HG03558 (cell line): ENCODE measurements around the gene ADM.

ENCODE experiments used
- ATAC-seq: cut with Tn5 transposase; IDR thresholded peaks from one replicate; pipeline ENCODE4 v1.9.1; 2021; ENCODE audit warnings: moderate number of reproducible peaks; ENCODE audit not compliant: unreplicated experiment; ENCODE audit errors: extremely low read depth

ADM gene

DNA sequence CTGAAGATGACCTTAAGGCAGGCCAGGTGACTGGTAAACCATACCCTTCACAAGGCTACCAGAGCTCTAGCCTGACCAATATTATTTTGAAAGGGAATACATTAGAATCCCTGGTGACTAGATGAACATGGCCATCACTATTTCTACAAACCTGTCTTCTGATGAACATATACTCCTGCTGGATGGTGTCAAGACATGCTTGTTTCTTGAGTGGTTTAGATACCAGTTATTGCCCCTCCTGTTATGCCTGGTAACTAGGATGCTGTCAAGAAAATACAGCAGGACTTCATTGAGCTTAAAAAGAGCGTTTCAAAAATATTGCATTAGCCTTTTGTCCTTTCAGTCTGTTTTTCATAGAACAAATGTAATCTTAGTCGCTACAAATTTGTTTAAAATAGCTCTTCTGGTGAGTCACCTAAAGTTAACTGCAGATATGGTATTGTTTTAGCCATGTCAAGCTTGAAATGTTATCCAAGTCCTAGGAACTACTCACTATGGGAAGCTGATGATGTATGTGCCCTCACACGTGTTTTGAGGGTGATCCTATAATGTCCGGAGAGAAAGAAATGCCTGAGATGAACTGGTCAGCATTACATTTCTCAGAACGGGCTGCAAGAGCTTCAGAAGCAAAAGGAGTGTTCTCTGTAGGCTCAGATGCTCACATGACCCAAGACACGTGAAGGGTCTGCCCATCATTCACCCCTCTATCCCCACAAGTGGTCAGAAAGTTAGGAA is 20.6 kb downstream of the ADM start:
- ATAC-seq: no peak

DNA sequence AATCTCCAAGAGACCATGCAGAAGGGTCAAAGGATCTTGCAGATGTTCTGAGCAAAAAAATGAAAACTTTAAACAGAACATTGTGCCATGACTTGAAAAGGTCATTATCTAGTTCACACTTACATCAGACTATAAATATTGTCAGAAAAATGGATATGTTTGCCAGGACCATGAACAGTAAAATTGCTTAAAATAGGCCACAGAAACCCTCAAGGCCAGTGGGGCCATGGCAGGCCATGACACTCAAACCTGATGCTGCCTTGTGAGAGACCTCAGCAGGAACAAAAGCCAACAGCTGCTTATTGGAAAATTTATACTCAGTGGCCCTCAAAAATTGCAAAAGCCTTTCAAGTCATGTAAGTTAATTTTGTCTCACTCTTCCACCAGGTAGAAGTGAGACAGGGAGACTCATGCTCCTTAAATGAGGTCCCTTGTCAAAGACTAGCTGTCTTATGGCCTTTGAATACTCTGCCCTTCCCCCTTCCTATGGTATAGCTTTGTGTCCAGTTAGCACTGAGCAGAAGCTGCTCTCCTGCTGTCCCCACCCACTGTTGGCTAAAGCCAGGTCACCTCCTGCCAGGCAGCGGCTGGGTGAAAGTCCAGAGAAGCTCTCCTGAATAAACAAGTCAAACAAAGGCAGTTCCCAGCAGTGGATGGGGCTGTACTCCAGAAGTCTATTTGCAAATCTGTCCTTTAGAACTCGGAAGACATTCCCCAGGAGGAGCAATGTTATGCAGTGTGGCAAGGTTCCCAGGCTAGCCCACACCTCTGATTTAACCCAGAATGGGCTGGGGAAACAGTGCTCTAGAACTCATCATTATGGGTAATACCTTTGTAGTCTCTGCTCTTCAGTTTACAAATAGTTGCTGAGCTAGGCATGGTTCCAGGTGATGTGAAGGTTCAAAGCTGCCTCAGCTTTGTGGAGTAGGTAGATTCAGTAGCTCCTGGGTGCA is 21.4 kb downstream of the ADM start:
- ATAC-seq: no peak

GRCh38 chr11:10327254-10327653 is 22.4 kb downstream of the ADM start:
- no peak for ATAC-seq

- no peak for ATAC-seq
These were observed 23.6 kb downstream of the ADM start for GRCh38 chr11:10328314-10329098.

- ATAC-seq: no peak
These were observed 24.5 kb downstream of the ADM start for GRCh38 chr11:10329356-10329755.

GRCh38 chr11:10329935-10330334 is 25.1 kb downstream of the ADM start:
- no peak for ATAC-seq

DNA sequence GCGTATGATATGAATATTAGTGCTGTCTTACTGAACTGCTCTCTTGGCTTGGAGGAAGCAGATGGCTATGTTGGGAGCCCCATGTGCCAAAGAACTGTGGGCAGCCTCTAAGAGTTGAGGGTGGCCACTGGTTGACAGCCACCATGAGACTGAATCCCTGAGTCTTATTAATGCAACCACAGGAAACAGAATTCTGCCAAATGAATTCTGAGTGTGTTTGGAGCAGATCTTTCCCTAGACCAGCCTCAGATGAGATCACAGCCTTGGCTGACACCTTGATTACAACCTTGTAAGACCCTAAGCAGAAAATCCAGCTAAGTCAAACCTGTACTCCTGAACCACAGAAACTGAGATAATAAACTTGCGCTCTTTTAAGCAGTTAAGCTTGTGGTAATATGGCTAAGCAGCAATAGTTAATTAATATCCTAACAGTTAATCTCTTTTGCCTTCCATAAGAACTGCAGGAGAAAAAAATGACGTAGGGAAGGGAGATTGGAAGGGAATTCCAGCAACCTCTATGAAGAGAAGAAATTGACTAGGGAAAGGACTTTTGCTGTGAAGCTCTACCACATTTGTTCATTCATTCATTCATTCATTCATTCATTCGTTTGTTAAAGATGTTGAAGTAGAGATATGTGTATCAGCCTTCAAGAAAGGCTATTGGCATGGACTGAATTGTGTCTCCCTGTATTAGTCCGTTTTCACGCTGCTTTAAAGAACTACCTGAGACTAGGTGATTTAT is 26.8 kb downstream of the ADM start:
- no peak for ATAC-seq

GRCh38 chr11:10333490-10333889 is 28.6 kb downstream of the ADM start:
- no peak for ATAC-seq

DNA sequence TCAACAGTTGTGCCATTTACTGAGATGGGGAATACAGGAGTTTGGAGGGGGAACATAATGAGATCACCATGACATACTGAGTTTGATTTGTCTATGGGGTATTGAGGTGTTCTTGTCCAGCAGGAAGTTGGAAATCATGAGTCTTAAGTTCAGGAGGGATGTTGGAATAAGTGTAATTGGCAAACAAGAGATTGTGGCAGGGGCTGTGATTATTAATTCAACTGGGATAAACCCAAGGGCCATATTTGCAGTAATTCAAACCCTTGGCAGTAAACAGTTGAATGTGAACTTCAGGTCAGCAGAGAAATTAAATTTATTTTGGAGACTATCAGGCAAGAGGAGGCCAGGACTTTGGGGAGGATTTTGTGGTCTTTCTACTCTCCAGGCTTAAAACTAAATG is 33.4 kb downstream of the ADM start:
- ATAC-seq: no peak

GRCh38 chr11:10348650-10349280 is 43.9 kb downstream of the ADM start:
- ATAC-seq: no peak

DNA sequence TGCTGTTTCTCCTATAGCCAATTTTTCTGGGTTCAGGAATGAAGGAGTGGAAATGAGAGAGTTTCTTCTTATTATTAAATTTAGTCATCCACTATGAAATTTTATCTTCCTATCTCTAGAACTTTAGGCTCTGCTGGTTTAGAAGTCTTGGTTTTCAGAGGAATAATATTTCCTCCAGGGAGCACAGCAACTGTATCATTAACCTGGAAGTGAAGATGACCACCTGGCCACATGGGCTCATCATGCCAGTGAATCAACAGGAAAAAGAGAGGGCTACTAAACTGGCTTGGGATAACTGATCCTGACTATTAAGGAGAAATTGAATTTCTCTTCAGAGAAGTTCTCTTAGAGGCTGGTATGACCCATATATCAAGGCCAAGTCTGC is 44.4 kb downstream of the ADM start:
- no peak for ATAC-seq

DNA sequence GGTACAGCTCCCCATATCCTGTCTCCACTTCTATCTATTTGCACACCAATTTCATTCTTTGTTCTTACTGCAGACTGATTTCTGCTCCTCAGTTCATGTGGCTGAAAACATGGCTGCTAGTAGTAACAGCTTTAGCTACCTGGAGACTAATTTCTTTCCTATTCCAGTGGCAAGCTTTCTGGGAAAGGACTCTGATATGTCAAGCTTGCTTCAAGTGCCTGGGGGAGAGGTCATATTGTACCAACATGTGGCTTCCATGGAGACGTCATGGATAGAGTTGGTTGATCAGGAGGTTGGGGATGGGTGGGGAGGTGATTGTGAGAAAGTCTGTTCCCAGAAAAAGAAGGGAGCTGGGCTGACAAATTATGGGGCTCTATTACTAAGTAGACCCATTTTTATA is 44.9 kb downstream of the ADM start:
- ATAC-seq: no peak

DNA sequence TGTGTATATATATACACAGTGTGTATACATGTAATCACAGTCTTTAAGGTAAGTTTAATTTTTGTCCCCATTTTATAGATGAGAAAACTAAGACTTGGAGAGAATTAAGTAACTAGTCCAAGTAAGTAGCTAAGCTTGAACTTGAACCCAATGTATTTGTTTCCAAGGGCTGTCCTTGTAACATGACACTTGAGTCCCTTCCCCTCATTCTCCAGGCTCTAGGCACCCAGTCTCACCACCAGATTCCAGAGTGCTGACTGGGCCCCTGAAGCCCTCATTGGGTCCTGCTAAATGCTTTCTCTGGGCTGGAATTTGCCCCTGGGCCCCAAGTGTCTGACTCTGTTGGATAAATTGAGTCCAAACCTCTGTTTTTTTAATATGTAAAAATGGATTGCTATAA is 45.5 kb downstream of the ADM start:
- ATAC-seq: no peak

DNA sequence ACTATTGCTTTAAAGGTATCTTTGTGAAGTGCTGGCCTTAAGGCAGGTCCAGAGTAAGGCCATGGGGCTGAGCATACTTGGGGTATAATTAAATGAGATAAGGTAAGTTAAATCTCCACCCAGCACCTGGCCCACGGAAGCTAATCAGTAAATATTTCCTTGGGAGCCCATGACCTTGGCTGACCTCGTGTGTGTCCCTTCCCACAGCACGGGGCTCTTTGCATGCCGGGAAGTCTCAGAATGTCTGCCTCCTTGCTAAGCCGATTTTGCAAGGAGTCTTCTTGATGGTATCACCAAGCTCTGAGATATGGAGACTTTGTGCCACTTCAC is 46.5 kb downstream of the ADM start:
- ATAC-seq: no peak

DNA sequence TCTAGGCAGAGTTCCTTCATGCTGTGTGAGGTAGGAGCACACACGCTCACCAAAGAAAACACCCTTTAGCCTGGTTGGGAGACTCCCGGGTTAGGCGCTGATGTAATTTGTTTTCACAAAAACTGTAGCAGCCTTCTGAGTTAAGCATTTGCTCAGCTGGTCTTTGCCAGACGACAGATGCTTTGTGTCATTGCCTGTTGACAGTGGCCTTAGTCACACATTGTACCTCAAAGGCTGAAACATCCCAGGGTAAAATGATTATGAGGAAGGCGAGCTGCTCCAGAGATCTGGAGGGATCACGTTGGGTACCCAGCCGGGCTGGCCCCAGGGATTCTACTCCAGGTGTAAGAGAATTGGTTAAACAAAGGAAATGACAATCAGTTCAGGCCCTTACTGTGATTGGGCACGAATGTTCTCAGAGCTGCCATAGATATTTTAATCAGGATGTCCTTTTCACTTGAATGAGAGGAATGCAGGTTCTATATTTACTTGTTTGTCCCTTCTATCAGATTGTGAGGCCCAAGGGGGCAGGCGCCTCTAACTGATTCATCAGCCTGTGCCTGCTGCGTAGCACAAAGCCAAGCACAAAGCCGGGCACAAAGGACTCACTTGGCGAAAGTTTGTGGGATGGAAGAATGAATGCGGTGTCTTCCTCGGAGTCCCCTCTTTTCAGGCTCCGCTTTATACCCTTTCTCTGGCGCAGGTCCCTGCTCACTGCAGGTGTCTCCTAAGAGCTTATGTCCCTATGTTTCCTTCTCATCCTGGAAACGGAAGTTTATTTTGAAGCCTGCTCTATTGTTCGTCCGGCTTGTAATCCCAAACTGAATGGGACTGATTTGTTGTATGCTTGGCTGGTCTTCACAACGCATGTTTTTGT is 47.1 kb downstream of the ADM start:
- ATAC-seq: no peak

GRCh38 chr11:10352921-10353550 is 48.2 kb downstream of the ADM start:
- no peak for ATAC-seq

DNA sequence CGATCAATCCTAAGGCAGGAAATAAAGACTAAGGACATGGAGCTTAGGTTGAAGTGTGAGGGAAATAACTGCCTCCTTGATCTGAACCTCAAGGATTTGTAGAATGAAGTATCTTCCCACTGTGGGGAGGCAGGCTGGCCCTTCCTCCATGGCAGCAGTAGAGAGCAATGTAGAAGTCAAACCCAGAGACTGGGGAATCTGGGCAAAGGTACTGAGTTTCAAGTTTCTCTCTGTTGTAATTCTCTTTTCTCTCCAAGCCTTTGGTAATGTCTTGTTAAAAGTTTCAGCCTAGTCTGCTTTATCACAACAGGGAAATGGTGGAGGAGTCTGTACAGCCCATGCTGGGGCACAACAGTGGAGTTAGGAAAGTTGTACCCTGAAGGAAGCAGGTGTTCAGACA is 49.5 kb downstream of the ADM start:
- no peak for ATAC-seq

DNA sequence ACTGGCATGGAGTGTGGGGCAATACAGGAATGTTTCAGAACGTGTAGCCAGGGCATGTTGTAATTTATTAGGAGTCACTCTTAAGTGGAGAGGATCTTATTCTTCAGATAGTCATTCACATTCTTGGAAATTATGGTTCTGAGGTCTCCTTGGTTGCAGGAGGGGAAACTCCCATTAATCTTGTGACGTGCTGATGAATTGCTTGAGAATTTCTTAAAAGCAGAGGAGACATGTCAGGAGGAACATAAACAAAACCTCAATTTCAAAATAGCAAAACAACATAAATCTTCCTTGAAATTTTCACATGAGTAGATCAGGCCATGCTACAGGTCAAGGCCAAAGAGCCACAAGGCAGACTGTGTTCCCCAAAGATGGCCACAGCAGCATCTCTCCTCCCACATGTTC is 50.4 kb downstream of the ADM start:
- ATAC-seq: no peak
